ENCODE measurements around the gene PPP2CA. TPM values are rescaled to one million over a fixed set of nuclear protein-coding genes. Genes with fewer than 3 reads are reported as not detected.
A peak's percentile ranks its signal among the peaks of the same experiment; 100 is the strongest.
"Not testable (repeated sequence)": the region's sequence is repeated elsewhere in the genome, so short reads cannot be mapped to it uniquely, and the experiment has no call there.

The PPP2CA gene
- total RNA-seq, 1 donor from 2014 or later, result 193 TPM

DNA sequence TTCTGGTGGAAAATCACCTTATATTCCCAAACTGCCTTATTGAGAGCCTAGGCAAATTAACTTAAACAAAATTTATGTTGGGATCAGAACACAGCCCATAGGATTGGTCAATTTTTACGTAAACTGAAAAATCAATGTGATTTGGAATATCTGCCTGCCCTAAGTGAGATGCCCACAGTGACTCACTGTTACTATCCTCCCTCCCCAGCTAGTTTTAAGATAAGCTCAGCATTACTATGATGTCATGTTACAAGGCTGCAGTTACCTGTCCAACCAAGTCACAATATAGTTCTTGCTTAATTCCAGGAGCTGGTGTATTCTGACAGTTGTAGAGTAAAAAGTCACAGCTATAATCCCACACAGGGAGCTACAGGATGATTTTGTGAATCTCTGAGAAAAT, 72.2 kb downstream of the PPP2CA start:
- Mint-ChIP-seq H3K36me3 (ENCODE audit: unreplicated experiment) (no peaks in the 10 kb centered on the region), H3K27ac (ENCODE audit: unreplicated experiment) (no peak overlapping the region), H3K27me3 (ENCODE audit: unreplicated experiment) (peaks cover 4% of the 10 kb centered on the region), H3K4me1 (ENCODE audit: low read depth, unreplicated experiment) (no peaks in the 10 kb centered on the region), H3K4me3 (ENCODE audit: unreplicated experiment) (no peak overlapping the region), H3K9me3 (ENCODE audit: unreplicated experiment) (no peaks in the 10 kb centered on the region)
- TF ChIP-seq, protein P1, sequence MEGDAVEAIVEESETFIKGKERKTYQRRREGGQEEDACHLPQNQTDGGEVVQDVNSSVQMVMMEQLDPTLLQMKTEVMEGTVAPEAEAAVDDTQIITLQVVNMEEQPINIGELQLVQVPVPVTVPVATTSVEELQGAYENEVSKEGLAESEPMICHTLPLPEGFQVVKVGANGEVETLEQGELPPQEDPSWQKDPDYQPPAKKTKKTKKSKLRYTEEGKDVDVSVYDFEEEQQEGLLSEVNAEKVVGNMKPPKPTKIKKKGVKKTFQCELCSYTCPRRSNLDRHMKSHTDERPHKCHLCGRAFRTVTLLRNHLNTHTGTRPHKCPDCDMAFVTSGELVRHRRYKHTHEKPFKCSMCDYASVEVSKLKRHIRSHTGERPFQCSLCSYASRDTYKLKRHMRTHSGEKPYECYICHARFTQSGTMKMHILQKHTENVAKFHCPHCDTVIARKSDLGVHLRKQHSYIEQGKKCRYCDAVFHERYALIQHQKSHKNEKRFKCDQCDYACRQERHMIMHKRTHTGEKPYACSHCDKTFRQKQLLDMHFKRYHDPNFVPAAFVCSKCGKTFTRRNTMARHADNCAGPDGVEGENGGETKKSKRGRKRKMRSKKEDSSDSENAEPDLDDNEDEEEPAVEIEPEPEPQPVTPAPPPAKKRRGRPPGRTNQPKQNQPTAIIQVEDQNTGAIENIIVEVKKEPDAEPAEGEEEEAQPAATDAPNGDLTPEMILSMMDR (IDR thresholded peaks at IDR 0.05; ENCODE audit: partially characterized antibody, unreplicated experiment), result no peak
- no peak for DNase-seq

DNA sequence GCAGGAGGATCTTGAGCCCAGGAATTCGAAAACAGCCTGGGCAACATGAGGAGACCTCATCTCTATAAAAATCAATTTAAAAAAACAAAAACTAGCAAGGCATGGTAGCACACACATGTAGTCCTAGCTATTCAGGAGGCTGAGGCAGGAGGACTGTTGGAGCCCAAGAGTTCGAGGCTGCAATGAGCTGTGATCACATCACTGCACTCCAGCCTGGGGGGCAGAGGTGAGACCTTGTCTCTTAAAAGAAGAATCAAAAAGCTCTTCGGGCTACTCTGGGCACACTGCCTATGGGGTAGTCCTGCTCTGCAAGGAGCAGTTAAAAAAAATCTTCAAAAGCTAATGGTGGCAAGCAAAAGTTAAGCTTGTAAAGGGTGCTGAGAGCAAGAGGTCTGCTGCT, 72.6 kb downstream of the PPP2CA start:
- Mint-ChIP-seq H3K4me1 (ENCODE audit: low read depth, unreplicated experiment) (no peaks in the 10 kb centered on the region), H3K9me3 (ENCODE audit: unreplicated experiment) (no peaks in the 10 kb centered on the region), H3K4me3 (ENCODE audit: unreplicated experiment) (no peak overlapping the region), H3K36me3 (ENCODE audit: unreplicated experiment) (no peaks in the 10 kb centered on the region), H3K27ac (ENCODE audit: unreplicated experiment) (no peak overlapping the region), H3K27me3 (ENCODE audit: unreplicated experiment) (peaks cover 4% of the 10 kb centered on the region)
- TF ChIP-seq, protein P1 (IDR thresholded peaks at IDR 0.05; ENCODE audit: partially characterized antibody, unreplicated experiment), result no peak
- DNase-seq, result no peak

DNA sequence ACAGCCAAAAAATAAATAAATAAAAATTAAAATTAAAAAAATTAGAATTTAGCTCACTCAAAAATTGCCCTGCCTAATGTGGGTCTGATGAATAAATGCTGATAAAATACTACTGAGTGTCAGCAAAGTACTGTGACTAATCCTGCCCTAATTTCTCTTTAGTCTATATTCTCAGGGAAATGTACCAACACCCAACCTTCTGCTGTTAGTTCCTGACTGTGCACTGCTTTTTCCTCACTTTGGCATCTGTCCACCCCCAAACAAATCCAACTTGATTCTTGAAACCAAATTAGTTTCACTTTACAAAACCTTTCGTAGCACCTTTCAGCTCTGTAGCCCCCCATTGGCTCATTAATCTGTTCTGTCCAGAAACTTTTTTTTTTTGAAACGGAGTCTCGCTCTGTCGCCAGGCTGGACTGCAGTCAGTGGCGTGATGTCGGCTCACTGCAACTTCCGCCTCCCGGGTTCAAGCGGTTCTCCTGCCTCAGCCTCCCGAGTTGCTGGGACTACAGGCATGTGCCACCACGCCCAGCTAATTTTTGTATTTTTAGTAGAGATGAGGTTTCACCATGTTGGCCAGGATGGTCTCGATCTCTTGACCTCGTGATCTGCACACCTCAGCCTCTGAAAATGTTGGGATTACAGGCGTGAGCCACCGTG, 73.6 kb downstream of the PPP2CA start:
- not testable (repeated sequence) for H3K36me3 Mint-ChIP-seq (ENCODE audit: unreplicated experiment); H3K27me3 Mint-ChIP-seq (ENCODE audit: unreplicated experiment); H3K4me1 Mint-ChIP-seq (ENCODE audit: low read depth, unreplicated experiment); H3K4me3 Mint-ChIP-seq (ENCODE audit: unreplicated experiment); H3K27ac Mint-ChIP-seq (ENCODE audit: unreplicated experiment); DNase-seq; H3K9me3 Mint-ChIP-seq (ENCODE audit: unreplicated experiment)

DNA sequence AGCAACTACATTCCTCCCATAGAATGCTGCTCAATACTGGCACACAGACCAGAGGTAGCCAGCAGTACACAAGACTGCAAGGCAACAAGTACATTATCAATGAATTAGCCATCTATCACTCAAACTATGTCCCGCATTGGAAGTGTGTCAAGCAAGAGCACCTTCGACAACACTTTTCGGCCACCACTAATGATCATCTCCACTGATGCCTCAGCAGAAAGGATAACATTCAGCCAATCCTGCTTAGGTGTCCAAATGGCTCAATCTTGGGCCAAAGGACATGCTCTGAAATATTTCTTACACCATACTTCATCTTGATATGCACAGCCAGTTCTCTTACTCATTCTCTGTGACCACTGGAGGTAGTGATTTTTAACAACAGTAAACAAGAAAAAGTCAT, 74.2 kb downstream of the PPP2CA start:
- no peak overlapping the region for H3K27ac Mint-ChIP-seq (ENCODE audit: unreplicated experiment)
- H3K9me3 Mint-ChIP-seq (ENCODE audit: unreplicated experiment), result no peaks in the 10 kb centered on the region
- TF ChIP-seq, protein P1 (IDR thresholded peaks at IDR 0.05; ENCODE audit: partially characterized antibody, unreplicated experiment), result no peak
- no peaks in the 10 kb centered on the region for H3K36me3 Mint-ChIP-seq (ENCODE audit: unreplicated experiment)
- peaks cover 7% of the 10 kb centered on the region for H3K4me1 Mint-ChIP-seq (ENCODE audit: low read depth, unreplicated experiment)
- peaks cover 4% of the 10 kb centered on the region for H3K27me3 Mint-ChIP-seq (ENCODE audit: unreplicated experiment)
- DNase-seq, result no peak
- H3K4me3 Mint-ChIP-seq (ENCODE audit: unreplicated experiment), result no peak overlapping the region

DNA sequence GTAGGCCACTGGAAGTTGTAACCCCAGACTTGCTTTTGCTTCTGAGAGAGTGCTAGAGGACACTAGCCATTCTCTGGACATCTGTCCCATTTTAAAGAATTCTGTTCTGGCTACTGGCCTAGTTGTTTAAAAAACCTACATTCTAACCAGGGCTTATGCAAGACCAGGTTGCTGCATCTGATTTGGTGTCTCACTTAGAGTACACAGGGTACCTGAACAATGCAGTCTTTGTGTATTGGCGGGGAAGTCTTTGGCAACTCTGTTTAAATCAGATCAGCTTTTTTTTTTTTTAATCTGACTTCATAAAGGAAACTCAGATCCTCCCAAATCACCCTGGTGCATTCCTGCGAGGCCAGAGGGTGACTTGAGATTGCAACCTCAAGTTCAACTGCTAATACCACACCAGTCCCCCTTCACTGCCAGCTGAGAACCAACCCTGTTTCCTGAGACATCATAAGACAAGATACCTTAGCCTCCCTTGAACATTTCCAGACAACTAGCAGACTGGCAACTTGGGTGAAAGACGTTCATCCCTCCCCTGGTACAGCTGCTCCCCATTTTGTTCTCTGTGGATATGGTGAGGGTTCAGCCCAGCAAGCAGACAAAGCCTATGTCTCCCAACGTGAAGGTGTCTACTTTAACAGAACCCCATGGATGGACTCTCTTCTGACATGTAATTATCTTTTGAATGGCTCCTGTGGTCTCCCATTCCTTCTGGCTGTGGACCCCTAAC, 76.1 kb downstream of the PPP2CA start:
- Mint-ChIP-seq H3K4me1 (ENCODE audit: low read depth, unreplicated experiment) (peaks cover 13% of the 10 kb centered on the region), H3K4me3 (ENCODE audit: unreplicated experiment) (no peak overlapping the region), H3K27ac (ENCODE audit: unreplicated experiment) (peak overlapping the region; percentile 38), H3K9me3 (ENCODE audit: unreplicated experiment) (no peaks in the 10 kb centered on the region), H3K27me3 (ENCODE audit: unreplicated experiment) (peaks cover 7% of the 10 kb centered on the region), H3K36me3 (ENCODE audit: unreplicated experiment) (no peaks in the 10 kb centered on the region)
- TF ChIP-seq, protein P1 (IDR thresholded peaks at IDR 0.05; ENCODE audit: partially characterized antibody, unreplicated experiment), result no peak
- no peak for DNase-seq

Measured in glutamatergic neuron (in vitro differentiated cells).